ENCODE measurements around the gene KCNS3.

The KCNS3 gene

DNA sequence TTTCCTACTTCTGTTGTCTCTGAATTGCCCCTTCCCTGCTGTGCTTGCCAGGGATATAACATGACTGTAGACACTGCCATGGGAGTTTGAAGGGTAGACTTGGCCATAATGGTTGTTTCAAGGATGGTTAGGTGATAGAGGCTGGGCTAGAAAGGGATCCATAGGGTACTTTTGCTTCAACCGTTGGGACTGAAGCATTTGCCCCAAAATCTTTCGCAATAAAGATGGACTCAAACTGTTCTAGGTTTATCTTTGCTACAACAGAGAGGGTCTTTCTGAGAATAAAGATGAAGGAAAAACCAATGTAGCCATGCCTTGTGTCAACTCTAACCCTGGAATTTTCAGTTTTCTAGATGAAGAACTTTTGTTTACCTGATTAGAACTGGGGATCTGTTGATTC is 35.0 kb upstream of the KCNS3 start:
- no peaks in the 10 kb centered on the region for H3K4me1 ChIP-seq (ENCODE audit: insufficient read depth, poor library complexity, severe bottlenecking)
- no peak for TF ChIP-seq CTCF (IDR thresholded peaks at IDR 0.05; ENCODE audit: poor library complexity, severe bottlenecking)
- no peaks in the 10 kb centered on the region for H3K36me3 ChIP-seq (ENCODE audit: low read depth)
- H3K9me3 ChIP-seq (ENCODE audit: severe bottlenecking): no peaks in the 10 kb centered on the region
- no peak overlapping the region for H3K4me3 ChIP-seq (ENCODE audit: severe bottlenecking)
- no peak for DNase-seq (ENCODE audit: low spot score)
- ATAC-seq (ENCODE audit: low read depth): no peak
- no peaks in the 10 kb centered on the region for H3K27me3 ChIP-seq (ENCODE audit: insufficient read depth, poor library complexity, severe bottlenecking)
- H3K27ac ChIP-seq (ENCODE audit: poor library complexity, severe bottlenecking): no peak overlapping the region

- Histone ChIP-seq H3K27ac (ENCODE audit: poor library complexity, severe bottlenecking) (no peak overlapping the region), H3K4me1 (ENCODE audit: insufficient read depth, poor library complexity, severe bottlenecking) (no peaks in the 10 kb centered on the region), H3K9me3 (ENCODE audit: severe bottlenecking) (no peaks in the 10 kb centered on the region), H3K4me3 (ENCODE audit: severe bottlenecking) (no peak overlapping the region), H3K36me3 (ENCODE audit: low read depth) (no peaks in the 10 kb centered on the region), H3K27me3 (ENCODE audit: insufficient read depth, poor library complexity, severe bottlenecking) (no peaks in the 10 kb centered on the region)
- DNase-seq (ENCODE audit: low spot score) (no peak), ATAC-seq (ENCODE audit: low read depth) (no peak)
- no peak for TF ChIP-seq CTCF (IDR thresholded peaks at IDR 0.05; ENCODE audit: poor library complexity, severe bottlenecking)
Observed at GRCh38 chr2:17845806-17846205, 32.7 kb upstream of the KCNS3 start.

GRCh38 chr2:17846676-17847075 is 31.8 kb upstream of the KCNS3 start:
- H3K4me3 ChIP-seq (ENCODE audit: severe bottlenecking): no peak overlapping the region
- H3K36me3 ChIP-seq (ENCODE audit: low read depth): no peaks in the 10 kb centered on the region
- H3K27ac ChIP-seq (ENCODE audit: poor library complexity, severe bottlenecking): no peak overlapping the region
- no peaks in the 10 kb centered on the region for H3K27me3 ChIP-seq (ENCODE audit: insufficient read depth, poor library complexity, severe bottlenecking)
- H3K9me3 ChIP-seq (ENCODE audit: severe bottlenecking): no peaks in the 10 kb centered on the region
- ATAC-seq (ENCODE audit: low read depth) (no peak), DNase-seq (ENCODE audit: low spot score) (no peak)
- TF ChIP-seq CTCF (IDR thresholded peaks at IDR 0.05; ENCODE audit: poor library complexity, severe bottlenecking): no peak
- no peaks in the 10 kb centered on the region for H3K4me1 ChIP-seq (ENCODE audit: insufficient read depth, poor library complexity, severe bottlenecking)

- Histone ChIP-seq H3K27ac (ENCODE audit: poor library complexity, severe bottlenecking) (no peak overlapping the region), H3K4me1 (ENCODE audit: insufficient read depth, poor library complexity, severe bottlenecking) (no peaks in the 10 kb centered on the region), H3K27me3 (ENCODE audit: insufficient read depth, poor library complexity, severe bottlenecking) (no peaks in the 10 kb centered on the region), H3K4me3 (ENCODE audit: severe bottlenecking) (no peak overlapping the region), H3K9me3 (ENCODE audit: severe bottlenecking) (no peaks in the 10 kb centered on the region), H3K36me3 (ENCODE audit: low read depth) (no peaks in the 10 kb centered on the region)
- no peak for ATAC-seq (ENCODE audit: low read depth)
- no peak for TF ChIP-seq CTCF (IDR thresholded peaks at IDR 0.05; ENCODE audit: poor library complexity, severe bottlenecking)
- no peak for DNase-seq (ENCODE audit: low spot score)
Observed at GRCh38 chr2:17847236-17847635, 31.2 kb upstream of the KCNS3 start.

- no peak overlapping the region for H3K27ac ChIP-seq (ENCODE audit: poor library complexity, severe bottlenecking)
- no peak for ATAC-seq (ENCODE audit: low read depth)
- no peak for DNase-seq (ENCODE audit: low spot score)
- no peaks in the 10 kb centered on the region for H3K9me3 ChIP-seq (ENCODE audit: severe bottlenecking)
- no peaks in the 10 kb centered on the region for H3K36me3 ChIP-seq (ENCODE audit: low read depth)
- H3K27me3 ChIP-seq (ENCODE audit: insufficient read depth, poor library complexity, severe bottlenecking): no peaks in the 10 kb centered on the region
- H3K4me3 ChIP-seq (ENCODE audit: severe bottlenecking): no peak overlapping the region
- H3K4me1 ChIP-seq (ENCODE audit: insufficient read depth, poor library complexity, severe bottlenecking): no peaks in the 10 kb centered on the region
- no peak for TF ChIP-seq CTCF (IDR thresholded peaks at IDR 0.05; ENCODE audit: poor library complexity, severe bottlenecking)
Observed at GRCh38 chr2:17849275-17849674, 29.2 kb upstream of the KCNS3 start.

Measured in RWPE2 (cell line).